HEK293 (cell line): Measurements from ENCODE around the gene RNF225.

Experiments
- CTCF ChIA-PET: fragments of 350-600 bp; formaldehyde crosslinking; extraction: SDS; loops from one replicate; lab custom pipeline; 2021; ENCODE audit warnings: antibody characterized with exemption; lab: Yijun Ruan, JAX
- POLR2A ChIA-PET: fragments of 300-600 bp; formaldehyde crosslinking; extraction: SDS; loops from one replicate; lab custom pipeline; 2020; ENCODE audit warnings: antibody characterized with exemption, inconsistent platforms; lab: Yijun Ruan, JAX
- H3K27ac ChIP-seq: fragments of 200-500 bp; sonication (Bioruptor generic); 2 replicates; pipeline ENCODE4 v1.5.1; 2014; ENCODE audit warnings: low read depth, low read length, control low read depth, inconsistent platforms; ENCODE audit errors: extremely low read depth
- H3K36me3 ChIP-seq, 2 experiments: fragments of 200-500 bp in 1 of 2; sonication (Bioruptor generic) in 1 of 2; 1 replicate in 1 of 2; 2 replicates in 1 of 2; pipeline ENCODE4 v1.5.1; 2014 to 2017; ENCODE audit warnings: inconsistent platforms in 2 of 2, low read length in 2 of 2; ENCODE audit not compliant: control insufficient read depth in 2 of 2, insufficient read depth in 1 of 2
- H3K4me1 ChIP-seq: fragments of 200-500 bp; sonication (Bioruptor generic); 2 replicates; pipeline ENCODE4 v1.5.1; 2014; ENCODE audit warnings: mild to moderate bottlenecking, low read length, inconsistent platforms; ENCODE audit not compliant: control insufficient read depth, insufficient read depth
- H3K4me3 ChIP-seq: 2 replicates; pipeline ENCODE4 v1.5.1; 2011; ENCODE audit warnings: low read depth, mild to moderate bottlenecking, control low read depth, low read length, moderate library complexity
- H3K9me3 ChIP-seq: fragments of 200-500 bp; sonication (Bioruptor generic); 2 replicates; pipeline ENCODE4 v1.5.1; 2014; ENCODE audit warnings: low read depth, low read length, inconsistent platforms; ENCODE audit not compliant: control insufficient read depth, insufficient read depth
- GLI2 ChIP-seq: fragments of 450-650 bp; formaldehyde crosslinking; IDR thresholded peaks from 2 replicates; pipeline ENCODE4; 2017; ENCODE audit warnings: missing biosample characterization, missing genetic modification characterization, low read depth, borderline replicate concordance
- GLI4 ChIP-seq: fragments of 450-650 bp; formaldehyde crosslinking; IDR thresholded peaks from 2 replicates; pipeline ENCODE4 v1.5.1; 2016; ENCODE audit warnings: missing biosample characterization, missing genetic modification characterization
- HOXA7 ChIP-seq: sonication (generic); formaldehyde crosslinking; IDR thresholded peaks from 2 replicates; pipeline ENCODE4 v1.8.1; 2022; ENCODE audit warnings: missing genetic modification reagents, borderline replicate concordance
- HOXC10 ChIP-seq: sonication (generic); formaldehyde crosslinking; IDR thresholded peaks from 2 replicates; pipeline ENCODE4 v1.8.1; 2023; ENCODE audit warnings: mild to moderate bottlenecking, missing genetic modification reagents
- HOXD13 ChIP-seq: sonication (generic); formaldehyde crosslinking; IDR thresholded peaks from 2 replicates; pipeline ENCODE4 v1.8.0; 2022; ENCODE audit warnings: missing genetic modification reagents, borderline replicate concordance
- KLF10 ChIP-seq: fragments of 450-650 bp; IDR thresholded peaks from 2 replicates; pipeline ENCODE4 v1.5.1; 2018; ENCODE audit warnings: missing biosample characterization, mild to moderate bottlenecking, missing genetic modification characterization
- SCRT2 ChIP-seq: fragments of 450-650 bp; formaldehyde crosslinking; IDR thresholded peaks from 2 replicates; pipeline ENCODE4 v1.5.1; 2016; ENCODE audit warnings: missing biosample characterization, missing genetic modification characterization
- YY2 ChIP-seq: fragments of 450-650 bp; formaldehyde crosslinking; IDR thresholded peaks from 2 replicates; pipeline ENCODE4 v1.5.1; 2016; ENCODE audit warnings: missing biosample characterization, missing genetic modification characterization
- ZFP3 ChIP-seq: fragments of 450-650 bp; formaldehyde crosslinking; IDR thresholded peaks from 2 replicates; pipeline ENCODE4 v1.5.1; 2016; ENCODE audit warnings: low read depth, missing biosample characterization, missing genetic modification characterization
- ZNF169 ChIP-seq: fragments of 450-650 bp; formaldehyde crosslinking; IDR thresholded peaks from 2 replicates; pipeline ENCODE4 v1.5.1; 2016; ENCODE audit warnings: missing biosample characterization, missing genetic modification characterization
- ZNF202 ChIP-seq: fragments of 450-650 bp; formaldehyde crosslinking; IDR thresholded peaks from 2 replicates; pipeline ENCODE4 v1.5.1; 2016; ENCODE audit warnings: missing biosample characterization, missing genetic modification characterization, borderline replicate concordance
- ZNF214 ChIP-seq: fragments of 450-650 bp; formaldehyde crosslinking; IDR thresholded peaks from 2 replicates; pipeline ENCODE4 v1.5.1; 2017; ENCODE audit warnings: missing biosample characterization, mild to moderate bottlenecking, missing genetic modification characterization, borderline replicate concordance
- ZNF341 ChIP-seq: fragments of 450-650 bp; formaldehyde crosslinking; IDR thresholded peaks from 2 replicates; pipeline ENCODE4; 2016; ENCODE audit warnings: low read depth, missing biosample characterization, missing genetic modification characterization
- ZNF48 ChIP-seq: fragments of 450-650 bp; formaldehyde crosslinking; IDR thresholded peaks from 2 replicates; pipeline ENCODE4 v1.5.1; 2016; ENCODE audit warnings: missing biosample characterization, missing genetic modification characterization
- ZNF501 ChIP-seq: fragments of 450-650 bp; formaldehyde crosslinking; IDR thresholded peaks from 2 replicates; pipeline ENCODE4 v1.5.1; 2016; ENCODE audit warnings: missing biosample characterization, missing genetic modification characterization
- ZNF529 ChIP-seq: fragments of 450-650 bp; formaldehyde crosslinking; IDR thresholded peaks from 2 replicates; pipeline ENCODE4 v1.5.1; 2017; ENCODE audit warnings: missing genetic modification characterization, missing biosample characterization; ENCODE audit not compliant: insufficient replicate concordance
- ZNF621 ChIP-seq: fragments of 450-650 bp; formaldehyde crosslinking; IDR thresholded peaks from 2 replicates; pipeline ENCODE4 v1.5.1; 2017; ENCODE audit warnings: missing biosample characterization, missing genetic modification characterization
- ZNF768 ChIP-seq: fragments of 450-650 bp; formaldehyde crosslinking; IDR thresholded peaks from 2 replicates; pipeline ENCODE4 v1.5.1; 2018; ENCODE audit warnings: missing biosample characterization, mild to moderate bottlenecking, missing genetic modification characterization
- TF ChIP-seq, protein P1 (sequence below): fragments of 450-650 bp; formaldehyde crosslinking; IDR thresholded peaks from 2 replicates; pipeline ENCODE4 v1.5.1; 2016; ENCODE audit warnings: missing biosample characterization, missing genetic modification characterization
- TF ChIP-seq, protein P2 (sequence below): fragments of 450-650 bp; formaldehyde crosslinking; IDR thresholded peaks from 2 replicates; pipeline ENCODE4 v1.5.1; 2017; ENCODE audit warnings: missing biosample characterization, missing genetic modification characterization
- TF ChIP-seq, protein P3 (sequence below): fragments of 450-650 bp; formaldehyde crosslinking; IDR thresholded peaks from 2 replicates; pipeline ENCODE4 v1.5.1; 2017; ENCODE audit warnings: missing biosample characterization, missing genetic modification characterization
- TF ChIP-seq, protein P4 (sequence below): fragments of 450-650 bp; formaldehyde crosslinking; IDR thresholded peaks from 2 replicates; pipeline ENCODE4 v1.5.1; 2016; ENCODE audit warnings: missing biosample characterization, missing genetic modification characterization
- TF ChIP-seq, protein P5 (sequence below): fragments of 450-650 bp; formaldehyde crosslinking; conservative IDR thresholded peaks from 2 replicates; pipeline ENCODE4 v1.5.1; 2016; ENCODE audit warnings: low read depth, missing biosample characterization, missing genetic modification characterization
- TF ChIP-seq, protein P6 (sequence below): sonication (generic); formaldehyde crosslinking; IDR thresholded peaks from 2 replicates; pipeline ENCODE4 v1.8.1; 2022; ENCODE audit warnings: mild to moderate bottlenecking, moderate library complexity, missing genetic modification reagents

The RNF225 gene

DNA sequence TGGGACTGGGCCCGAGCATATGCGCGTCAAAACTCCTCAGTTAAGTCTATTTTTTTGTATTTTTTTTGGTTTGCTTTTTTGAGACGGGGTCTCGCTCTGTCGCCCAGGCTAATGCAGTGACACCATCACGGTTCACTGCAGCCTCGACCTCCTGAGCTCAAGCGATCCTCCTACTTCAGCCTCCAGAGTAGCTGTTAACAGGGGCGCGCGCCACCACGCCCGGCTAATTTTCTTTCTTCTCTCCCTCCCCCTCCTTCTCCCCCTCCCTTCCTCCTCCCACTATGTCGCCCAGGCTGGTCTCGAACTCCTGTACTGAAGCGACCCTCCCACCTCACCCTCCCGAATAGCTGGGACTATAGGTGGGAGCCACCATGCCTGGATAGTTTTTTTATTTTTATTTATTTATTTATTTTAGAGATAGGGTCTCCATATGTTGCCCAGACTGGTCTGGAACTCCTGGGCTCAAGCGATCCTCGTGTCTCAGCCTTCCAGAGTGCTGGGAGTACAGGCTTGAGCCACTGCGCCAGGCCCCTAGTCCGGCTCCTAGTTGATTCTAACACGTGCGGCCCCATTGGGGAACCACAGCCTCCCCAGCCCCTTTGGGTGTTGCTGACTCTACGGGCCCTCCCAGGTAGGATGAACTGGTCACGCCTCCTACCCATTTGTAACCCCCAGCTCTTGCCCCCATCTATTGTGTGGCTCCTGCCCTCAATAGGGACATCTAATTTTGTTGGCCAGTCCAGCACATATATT is 13.8 kb upstream of the RNF225 start:
- POLR2A ChIA-PET: interaction anchor here (0.6 to 2.9 kb wide), 11 partner anchors 10 to 635 kb away, joined by 3 to 25 read pairs (median 4); partner anchors contain the start of genes TRIM28, ZNF324B, ZNF497 and ZNF584
- Histone ChIP-seq H3K36me3 (no peaks in the 10 kb centered on the region), H3K27ac (no peak overlapping the region; the same call in 1 of the 2 replicates), H3K9me3 (no peaks in the 10 kb centered on the region), H3K4me1 (peaks cover 14% of the 10 kb centered on the region), H3K4me3 (peak overlapping the region; percentile 83)
- CTCF ChIA-PET: interaction anchor here (0.6 to 1.2 kb wide), 3 partner anchors 11 to 178 kb away, joined by 3 to 6 read pairs (median 4); partner anchors contain the start of gene ZBTB45
- TF ChIP-seq ZNF341 (tag by site-specific recombination) (no peak), ZNF529 (tag by site-specific recombination) (no peak), ZNF169 (no peak), HOXA7 (CRISPR knock-in tag) (no peak), KLF10 (tag by site-specific recombination) (no peak), ZNF48 (no peak), GLI4 (no peak), HOXD13 (CRISPR knock-in tag) (no peak), SCRT2 (tag by site-specific recombination) (no peak), HOXC10 (CRISPR knock-in tag) (no peak), ZNF501 (no peak), ZNF202 (no peak), GLI2 (tag by site-specific recombination) (no peak), ZFP3 (tag by site-specific recombination) (no peak), ZNF621 (no peak), ZNF214 (tag by site-specific recombination) (no peak), ZNF768 (tag by site-specific recombination) (peak; percentile 26; the same call in 1 of the 2 replicates), YY2 (tag by site-specific recombination) (no peak)
- TF ChIP-seq, protein P1, sequence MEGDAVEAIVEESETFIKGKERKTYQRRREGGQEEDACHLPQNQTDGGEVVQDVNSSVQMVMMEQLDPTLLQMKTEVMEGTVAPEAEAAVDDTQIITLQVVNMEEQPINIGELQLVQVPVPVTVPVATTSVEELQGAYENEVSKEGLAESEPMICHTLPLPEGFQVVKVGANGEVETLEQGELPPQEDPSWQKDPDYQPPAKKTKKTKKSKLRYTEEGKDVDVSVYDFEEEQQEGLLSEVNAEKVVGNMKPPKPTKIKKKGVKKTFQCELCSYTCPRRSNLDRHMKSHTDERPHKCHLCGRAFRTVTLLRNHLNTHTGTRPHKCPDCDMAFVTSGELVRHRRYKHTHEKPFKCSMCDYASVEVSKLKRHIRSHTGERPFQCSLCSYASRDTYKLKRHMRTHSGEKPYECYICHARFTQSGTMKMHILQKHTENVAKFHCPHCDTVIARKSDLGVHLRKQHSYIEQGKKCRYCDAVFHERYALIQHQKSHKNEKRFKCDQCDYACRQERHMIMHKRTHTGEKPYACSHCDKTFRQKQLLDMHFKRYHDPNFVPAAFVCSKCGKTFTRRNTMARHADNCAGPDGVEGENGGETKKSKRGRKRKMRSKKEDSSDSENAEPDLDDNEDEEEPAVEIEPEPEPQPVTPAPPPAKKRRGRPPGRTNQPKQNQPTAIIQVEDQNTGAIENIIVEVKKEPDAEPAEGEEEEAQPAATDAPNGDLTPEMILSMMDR (tag by site-specific recombination): 0 out of 2 replicates have a peak, but pooled peaks have one; percentile 24
- TF ChIP-seq, protein P2, sequence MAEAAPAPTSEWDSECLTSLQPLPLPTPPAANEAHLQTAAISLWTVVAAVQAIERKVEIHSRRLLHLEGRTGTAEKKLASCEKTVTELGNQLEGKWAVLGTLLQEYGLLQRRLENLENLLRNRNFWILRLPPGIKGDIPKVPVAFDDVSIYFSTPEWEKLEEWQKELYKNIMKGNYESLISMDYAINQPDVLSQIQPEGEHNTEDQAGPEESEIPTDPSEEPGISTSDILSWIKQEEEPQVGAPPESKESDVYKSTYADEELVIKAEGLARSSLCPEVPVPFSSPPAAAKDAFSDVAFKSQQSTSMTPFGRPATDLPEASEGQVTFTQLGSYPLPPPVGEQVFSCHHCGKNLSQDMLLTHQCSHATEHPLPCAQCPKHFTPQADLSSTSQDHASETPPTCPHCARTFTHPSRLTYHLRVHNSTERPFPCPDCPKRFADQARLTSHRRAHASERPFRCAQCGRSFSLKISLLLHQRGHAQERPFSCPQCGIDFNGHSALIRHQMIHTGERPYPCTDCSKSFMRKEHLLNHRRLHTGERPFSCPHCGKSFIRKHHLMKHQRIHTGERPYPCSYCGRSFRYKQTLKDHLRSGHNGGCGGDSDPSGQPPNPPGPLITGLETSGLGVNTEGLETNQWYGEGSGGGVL (tag by site-specific recombination): peak; percentile 75
- TF ChIP-seq, protein P3, sequence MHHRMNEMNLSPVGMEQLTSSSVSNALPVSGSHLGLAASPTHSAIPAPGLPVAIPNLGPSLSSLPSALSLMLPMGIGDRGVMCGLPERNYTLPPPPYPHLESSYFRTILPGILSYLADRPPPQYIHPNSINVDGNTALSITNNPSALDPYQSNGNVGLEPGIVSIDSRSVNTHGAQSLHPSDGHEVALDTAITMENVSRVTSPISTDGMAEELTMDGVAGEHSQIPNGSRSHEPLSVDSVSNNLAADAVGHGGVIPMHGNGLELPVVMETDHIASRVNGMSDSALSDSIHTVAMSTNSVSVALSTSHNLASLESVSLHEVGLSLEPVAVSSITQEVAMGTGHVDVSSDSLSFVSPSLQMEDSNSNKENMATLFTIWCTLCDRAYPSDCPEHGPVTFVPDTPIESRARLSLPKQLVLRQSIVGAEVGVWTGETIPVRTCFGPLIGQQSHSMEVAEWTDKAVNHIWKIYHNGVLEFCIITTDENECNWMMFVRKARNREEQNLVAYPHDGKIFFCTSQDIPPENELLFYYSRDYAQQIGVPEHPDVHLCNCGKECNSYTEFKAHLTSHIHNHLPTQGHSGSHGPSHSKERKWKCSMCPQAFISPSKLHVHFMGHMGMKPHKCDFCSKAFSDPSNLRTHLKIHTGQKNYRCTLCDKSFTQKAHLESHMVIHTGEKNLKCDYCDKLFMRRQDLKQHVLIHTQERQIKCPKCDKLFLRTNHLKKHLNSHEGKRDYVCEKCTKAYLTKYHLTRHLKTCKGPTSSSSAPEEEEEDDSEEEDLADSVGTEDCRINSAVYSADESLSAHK (tag by site-specific recombination): no peak; the same call in 1 of the 2 replicates
- TF ChIP-seq, protein P4, sequence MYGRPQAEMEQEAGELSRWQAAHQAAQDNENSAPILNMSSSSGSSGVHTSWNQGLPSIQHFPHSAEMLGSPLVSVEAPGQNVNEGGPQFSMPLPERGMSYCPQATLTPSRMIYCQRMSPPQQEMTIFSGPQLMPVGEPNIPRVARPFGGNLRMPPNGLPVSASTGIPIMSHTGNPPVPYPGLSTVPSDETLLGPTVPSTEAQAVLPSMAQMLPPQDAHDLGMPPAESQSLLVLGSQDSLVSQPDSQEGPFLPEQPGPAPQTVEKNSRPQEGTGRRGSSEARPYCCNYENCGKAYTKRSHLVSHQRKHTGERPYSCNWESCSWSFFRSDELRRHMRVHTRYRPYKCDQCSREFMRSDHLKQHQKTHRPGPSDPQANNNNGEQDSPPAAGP (tag by site-specific recombination): peak; percentile 66; the same call in 1 of the 2 replicates
- TF ChIP-seq, protein P5, sequence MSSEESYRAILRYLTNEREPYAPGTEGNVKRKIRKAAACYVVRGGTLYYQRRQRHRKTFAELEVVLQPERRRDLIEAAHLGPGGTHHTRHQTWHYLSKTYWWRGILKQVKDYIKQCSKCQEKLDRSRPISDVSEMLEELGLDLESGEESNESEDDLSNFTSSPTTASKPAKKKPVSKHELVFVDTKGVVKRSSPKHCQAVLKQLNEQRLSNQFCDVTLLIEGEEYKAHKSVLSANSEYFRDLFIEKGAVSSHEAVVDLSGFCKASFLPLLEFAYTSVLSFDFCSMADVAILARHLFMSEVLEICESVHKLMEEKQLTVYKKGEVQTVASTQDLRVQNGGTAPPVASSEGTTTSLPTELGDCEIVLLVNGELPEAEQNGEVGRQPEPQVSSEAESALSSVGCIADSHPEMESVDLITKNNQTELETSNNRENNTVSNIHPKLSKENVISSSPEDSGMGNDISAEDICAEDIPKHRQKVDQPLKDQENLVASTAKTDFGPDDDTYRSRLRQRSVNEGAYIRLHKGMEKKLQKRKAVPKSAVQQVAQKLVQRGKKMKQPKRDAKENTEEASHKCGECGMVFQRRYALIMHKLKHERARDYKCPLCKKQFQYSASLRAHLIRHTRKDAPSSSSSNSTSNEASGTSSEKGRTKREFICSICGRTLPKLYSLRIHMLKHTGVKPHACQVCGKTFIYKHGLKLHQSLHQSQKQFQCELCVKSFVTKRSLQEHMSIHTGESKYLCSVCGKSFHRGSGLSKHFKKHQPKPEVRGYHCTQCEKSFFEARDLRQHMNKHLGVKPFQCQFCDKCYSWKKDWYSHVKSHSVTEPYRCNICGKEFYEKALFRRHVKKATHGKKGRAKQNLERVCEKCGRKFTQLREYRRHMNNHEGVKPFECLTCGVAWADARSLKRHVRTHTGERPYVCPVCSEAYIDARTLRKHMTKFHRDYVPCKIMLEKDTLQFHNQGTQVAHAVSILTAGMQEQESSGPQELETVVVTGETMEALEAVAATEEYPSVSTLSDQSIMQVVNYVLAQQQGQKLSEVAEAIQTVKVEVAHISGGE (tag by site-specific recombination): no peak
- TF ChIP-seq, protein P6, sequence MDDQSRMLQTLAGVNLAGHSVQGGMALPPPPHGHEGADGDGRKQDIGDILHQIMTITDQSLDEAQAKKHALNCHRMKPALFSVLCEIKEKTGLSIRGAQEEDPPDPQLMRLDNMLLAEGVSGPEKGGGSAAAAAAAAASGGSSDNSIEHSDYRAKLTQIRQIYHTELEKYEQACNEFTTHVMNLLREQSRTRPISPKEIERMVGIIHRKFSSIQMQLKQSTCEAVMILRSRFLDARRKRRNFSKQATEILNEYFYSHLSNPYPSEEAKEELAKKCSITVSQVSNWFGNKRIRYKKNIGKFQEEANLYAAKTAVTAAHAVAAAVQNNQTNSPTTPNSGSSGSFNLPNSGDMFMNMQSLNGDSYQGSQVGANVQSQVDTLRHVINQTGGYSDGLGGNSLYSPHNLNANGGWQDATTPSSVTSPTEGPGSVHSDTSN (CRISPR knock-in tag): no peak
